Measurements from ENCODE around the gene MATN4.

DNA sequence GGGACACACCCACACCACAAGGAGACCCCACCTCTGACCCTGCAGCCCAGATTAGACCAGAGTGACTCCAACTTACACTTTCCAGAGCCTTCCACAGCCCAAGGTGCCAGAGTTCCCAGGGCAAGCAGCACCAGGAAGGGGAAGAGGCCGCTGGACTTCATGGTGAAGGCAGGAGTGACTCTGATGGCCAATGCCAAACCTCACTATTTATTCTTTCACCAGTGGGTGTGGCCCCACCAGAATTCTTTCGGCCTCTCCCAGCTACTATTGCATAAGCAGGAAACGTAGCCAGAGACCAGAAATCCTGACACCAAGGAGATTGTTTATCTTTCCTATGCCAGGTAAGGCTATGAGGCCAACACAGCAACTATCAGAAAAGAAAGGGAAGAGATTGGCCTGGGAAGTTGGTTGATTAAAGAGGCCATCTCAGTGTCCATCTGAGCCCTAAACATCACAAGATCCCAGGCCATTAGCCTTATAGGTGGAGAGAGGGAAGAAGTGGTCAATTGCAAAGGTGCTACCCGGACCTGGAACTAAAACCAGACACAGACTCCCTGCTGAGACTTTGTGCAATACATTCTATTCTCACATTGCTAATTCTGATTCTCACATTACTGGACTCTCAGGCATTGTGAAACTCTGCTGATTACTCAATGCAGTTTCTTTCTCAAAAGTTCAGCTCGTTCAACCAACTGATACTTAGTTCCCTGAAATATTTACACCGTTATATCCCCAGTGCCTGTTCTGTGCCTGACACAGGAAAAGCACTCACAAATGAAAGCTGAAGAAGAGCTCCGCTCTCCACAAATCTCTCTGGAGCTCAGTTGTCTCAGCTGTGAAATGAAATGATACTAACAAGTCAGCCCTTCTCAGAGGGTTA lies 53.5 kb downstream of the MATN4 start, which contains the start of gene SLPI:
- TF ChIP-seq, protein P1, sequence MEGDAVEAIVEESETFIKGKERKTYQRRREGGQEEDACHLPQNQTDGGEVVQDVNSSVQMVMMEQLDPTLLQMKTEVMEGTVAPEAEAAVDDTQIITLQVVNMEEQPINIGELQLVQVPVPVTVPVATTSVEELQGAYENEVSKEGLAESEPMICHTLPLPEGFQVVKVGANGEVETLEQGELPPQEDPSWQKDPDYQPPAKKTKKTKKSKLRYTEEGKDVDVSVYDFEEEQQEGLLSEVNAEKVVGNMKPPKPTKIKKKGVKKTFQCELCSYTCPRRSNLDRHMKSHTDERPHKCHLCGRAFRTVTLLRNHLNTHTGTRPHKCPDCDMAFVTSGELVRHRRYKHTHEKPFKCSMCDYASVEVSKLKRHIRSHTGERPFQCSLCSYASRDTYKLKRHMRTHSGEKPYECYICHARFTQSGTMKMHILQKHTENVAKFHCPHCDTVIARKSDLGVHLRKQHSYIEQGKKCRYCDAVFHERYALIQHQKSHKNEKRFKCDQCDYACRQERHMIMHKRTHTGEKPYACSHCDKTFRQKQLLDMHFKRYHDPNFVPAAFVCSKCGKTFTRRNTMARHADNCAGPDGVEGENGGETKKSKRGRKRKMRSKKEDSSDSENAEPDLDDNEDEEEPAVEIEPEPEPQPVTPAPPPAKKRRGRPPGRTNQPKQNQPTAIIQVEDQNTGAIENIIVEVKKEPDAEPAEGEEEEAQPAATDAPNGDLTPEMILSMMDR (IDR thresholded peaks at IDR 0.05) = no peak
- no peak for TF ChIP-seq POLR2A (IDR thresholded peaks at IDR 0.05)
